HG03039 (cell line): ENCODE results near the gene ABTB2.

Experiments used
- ATAC-seq: cut with Tn5 transposase; IDR thresholded peaks from one replicate; pipeline ENCODE4 v1.9.1; 2021; ENCODE audit warnings: mild to moderate bottlenecking, moderate library complexity; ENCODE audit not compliant: unreplicated experiment

ABTB2 gene

GRCh38 chr11:34134765-34135164 lies 223.0 kb downstream of the ABTB2 start:
- ATAC-seq: no peak

- ATAC-seq: no peak
Measured at GRCh38 chr11:34132261-34132965, 225.4 kb downstream of the ABTB2 start.

GRCh38 chr11:34128824-34129223 lies 229.0 kb downstream of the ABTB2 start:
- no peak for ATAC-seq

- no peak for ATAC-seq
Measured at GRCh38 chr11:34126959-34127848, 230.6 kb downstream of the ABTB2 start.

GRCh38 chr11:34124885-34125668 lies 232.7 kb downstream of the ABTB2 start:
- ATAC-seq: no peak

GRCh38 chr11:34120651-34121050 lies 237.2 kb downstream of the ABTB2 start:
- ATAC-seq: no peak

- ATAC-seq: no peak
Measured at GRCh38 chr11:34114471-34114870, 243.3 kb downstream of the ABTB2 start.

GRCh38 chr11:34114014-34114413 lies 243.8 kb downstream of the ABTB2 start:
- ATAC-seq: no peak

- no peak for ATAC-seq
Measured at GRCh38 chr11:34111722-34112270, 246.0 kb downstream of the ABTB2 start.

GRCh38 chr11:34105957-34106504 lies 251.8 kb downstream of the ABTB2 start:
- peak; percentile 19 for ATAC-seq

- peak; percentile 86 for ATAC-seq
Measured at GRCh38 chr11:34105079-34105956, 252.5 kb downstream of the ABTB2 start, which contains the start of gene NAT10. NAT10 (plus strand) TSS chr11:34105629; CDS start chr11:34108226, 2,597 bp downstream.

- no peak for ATAC-seq
Measured at GRCh38 chr11:34104680-34105078, 253.1 kb downstream of the ABTB2 start.
